Neuronal stem cell (in vitro differentiated cells): ENCODE data around the gene COPS3.
A peak's percentile ranks its signal among the peaks of the same experiment; 100 is the strongest.

Experiments
- DNase-seq: peaks from one replicate; pipeline ENCODE4 v3.0.0-alpha.2; 2013; ENCODE audit warnings: low spot score
- H2AFZ ChIP-seq: one replicate; pipeline ENCODE4 v1.6.1; 2013; ENCODE audit warnings: mild to moderate bottlenecking, low read length, inconsistent platforms
- H2AK5ac ChIP-seq: 2 replicates; pipeline ENCODE4 v1.6.1; 2013; ENCODE audit warnings: low read depth, mild to moderate bottlenecking, inconsistent platforms, low read length, moderate library complexity, mixed read lengths
- H2BK120ac ChIP-seq: 2 replicates; pipeline ENCODE4 v1.6.1; 2013; ENCODE audit warnings: low read depth, mild to moderate bottlenecking, inconsistent platforms, low read length, moderate library complexity, mixed read lengths
- H2BK12ac ChIP-seq: one replicate; pipeline ENCODE4 v1.6.1; 2013; ENCODE audit warnings: low read length, inconsistent platforms
- H2BK15ac ChIP-seq: 2 replicates; pipeline ENCODE4 v1.6.1; 2013; ENCODE audit warnings: mild to moderate bottlenecking, low read length, inconsistent platforms, mixed read lengths
- H2BK5ac ChIP-seq: one replicate; pipeline ENCODE4 v1.6.1; 2013; ENCODE audit warnings: inconsistent platforms, mild to moderate bottlenecking, low read length, moderate library complexity
- H3K14ac ChIP-seq: one replicate; pipeline ENCODE4 v1.6.1; 2013; ENCODE audit warnings: low read length, inconsistent platforms
- H3K18ac ChIP-seq: 2 replicates; pipeline ENCODE4 v1.6.1; 2013; ENCODE audit warnings: low read length, inconsistent platforms
- H3K23ac ChIP-seq: 2 replicates; pipeline ENCODE4 v1.6.1; 2013; ENCODE audit warnings: low read depth, mild to moderate bottlenecking, mixed read lengths, low read length, inconsistent platforms; ENCODE audit not compliant: poor library complexity
- H3K27ac ChIP-seq: replicated peaks from 3 replicates; pipeline ENCODE4 v1.5.1; 2013; ENCODE audit warnings: low read length, inconsistent platforms
- H3K27me3 ChIP-seq, 3 experiments: 2 replicates each; pipeline ENCODE4 v1.6.1; 2013; ENCODE audit warnings: low read length in 3 of 3, mild to moderate bottlenecking in 2 of 3, inconsistent platforms in 1 of 3, low read depth in 1 of 3, mixed read lengths in 1 of 3, moderate library complexity in 1 of 3; ENCODE audit not compliant: control insufficient read depth in 3 of 3, insufficient read depth in 3 of 3
- H3K36me3 ChIP-seq, 2 donors: replicated peaks in 1 of 2; 2 replicates each; pipeline ENCODE4 v1.6.1; 2013; ENCODE audit warnings: low read length in 2 of 2; ENCODE audit not compliant: control insufficient read depth in 2 of 2, insufficient read depth in 2 of 2
- H3K4ac ChIP-seq: 2 replicates; pipeline ENCODE4 v1.6.1; 2013; ENCODE audit warnings: inconsistent platforms, mild to moderate bottlenecking, low read length, moderate library complexity
- H3K4me1 ChIP-seq, 2 donors: 1 replicate in 1 of 2; 2 replicates in 1 of 2; pipeline ENCODE4 v1.6.1; 2013; ENCODE audit warnings: low read length in 2 of 2, low read depth in 1 of 2; ENCODE audit not compliant: control insufficient read depth in 2 of 2, insufficient read depth in 1 of 2
- H3K4me2 ChIP-seq: one replicate; pipeline ENCODE4 v1.6.1; 2013; ENCODE audit warnings: mild to moderate bottlenecking, low read length, inconsistent platforms; ENCODE audit not compliant: insufficient read depth, poor library complexity, severe bottlenecking
- H3K4me3 ChIP-seq, 2 donors: 2 replicates each; pipeline ENCODE4 v1.5.1; 2013; ENCODE audit warnings: low read length in 2 of 2, mild to moderate bottlenecking in 2 of 2, inconsistent platforms in 1 of 2, moderate library complexity in 1 of 2
- H3K79me1 ChIP-seq: one replicate; pipeline ENCODE4 v1.6.1; 2013; ENCODE audit warnings: low read depth, mild to moderate bottlenecking, inconsistent platforms, low read length, moderate library complexity
- H3K9ac ChIP-seq: one replicate; pipeline ENCODE4 v1.6.1; 2013; ENCODE audit warnings: mild to moderate bottlenecking, low read depth, low read length, inconsistent platforms; ENCODE audit not compliant: poor library complexity
- H3K9me3 ChIP-seq, 2 donors: replicated peaks in 1 of 2; 2 replicates each; pipeline versions ENCODE3 to v1.6.1; 2013; ENCODE audit warnings: low read length in 2 of 2, mild to moderate bottlenecking in 2 of 2, inconsistent platforms in 1 of 2, low read depth in 1 of 2, mixed read lengths in 1 of 2, moderate library complexity in 1 of 2; ENCODE audit not compliant: control insufficient read depth in 2 of 2, insufficient read depth in 1 of 2
- H4K8ac ChIP-seq: one replicate; pipeline ENCODE4 v1.6.1; 2013; ENCODE audit warnings: low read depth, mild to moderate bottlenecking, inconsistent platforms, low read length, moderate library complexity
- H4K91ac ChIP-seq: one replicate; pipeline ENCODE4 v1.6.1; 2013; ENCODE audit warnings: low read length, low read depth, mild to moderate bottlenecking, inconsistent platforms; ENCODE audit not compliant: poor library complexity
- WGBS, 2 donors: extraction: QIAGEN DNeasy Blood & Tissue Kit; methylation state at CpG; one replicate each; pipeline ENCODE4 v1.1.7; 2013; ENCODE audit warnings: missing lambda C conversion rate in 2 of 2, mixed read lengths in 1 of 2; ENCODE audit not compliant: insufficient read length in 2 of 2, insufficient replicate concordance in 1 of 2; ENCODE audit errors: extremely low coverage in 2 of 2; 5-methylcytosine and 5-hydroxymethylcytosine counted together

The COPS3 gene

DNA sequence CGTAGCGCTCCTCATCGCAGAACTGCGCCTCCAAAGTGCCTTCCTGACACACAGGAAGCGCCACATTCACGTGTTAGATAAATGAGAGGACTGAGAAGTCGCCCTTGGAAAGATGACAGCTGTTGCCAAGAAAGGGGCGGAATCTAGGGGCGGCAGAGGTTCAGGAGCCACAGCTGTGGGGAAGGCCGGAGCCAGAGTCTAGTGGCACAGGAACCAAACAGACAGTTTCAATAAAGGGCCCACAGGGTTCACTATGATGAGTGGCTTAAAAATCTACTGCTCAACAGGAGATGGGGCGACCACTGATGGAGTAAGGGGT lies 48.8 kb downstream of the COPS3 start:
- H3K18ac ChIP-seq, result peak overlapping the region; percentile 16
- H3K9me3 ChIP-seq, result no peaks in the 10 kb centered on the region
- H2BK120ac ChIP-seq, result no peak overlapping the region
- H3K36me3 ChIP-seq, result peaks cover 35 to 55% of the 10 kb centered on the region in 2 donors
- no peak overlapping the region for H2AK5ac ChIP-seq
- no CpG with 5 or more reads among the region's 11 CpGs for WGBS, 2 donors
- H2BK12ac ChIP-seq, result no peak overlapping the region
- no peak overlapping the region for H4K8ac ChIP-seq
- H2AFZ ChIP-seq, result no peak overlapping the region
- no peak overlapping the region for H3K27ac ChIP-seq
- no peak overlapping the region for H3K4me3 ChIP-seq
- no peak overlapping the region for H2BK5ac ChIP-seq
- H3K23ac ChIP-seq, result no peak overlapping the region
- H3K4me1 ChIP-seq, result peaks cover 7 to 13% of the 10 kb centered on the region in 2 donors
- no peak overlapping the region for H4K91ac ChIP-seq
- no peak overlapping the region for H2BK15ac ChIP-seq
- peaks cover 23% of the 10 kb centered on the region for H3K79me1 ChIP-seq
- no peak overlapping the region for H3K4me2 ChIP-seq
- DNase-seq, result no peak
- no peak overlapping the region for H3K4ac ChIP-seq
- H3K14ac ChIP-seq, result no peak overlapping the region
- H3K9ac ChIP-seq, result no peak overlapping the region
- H3K27me3 ChIP-seq, result no peaks in the 10 kb centered on the region

DNA sequence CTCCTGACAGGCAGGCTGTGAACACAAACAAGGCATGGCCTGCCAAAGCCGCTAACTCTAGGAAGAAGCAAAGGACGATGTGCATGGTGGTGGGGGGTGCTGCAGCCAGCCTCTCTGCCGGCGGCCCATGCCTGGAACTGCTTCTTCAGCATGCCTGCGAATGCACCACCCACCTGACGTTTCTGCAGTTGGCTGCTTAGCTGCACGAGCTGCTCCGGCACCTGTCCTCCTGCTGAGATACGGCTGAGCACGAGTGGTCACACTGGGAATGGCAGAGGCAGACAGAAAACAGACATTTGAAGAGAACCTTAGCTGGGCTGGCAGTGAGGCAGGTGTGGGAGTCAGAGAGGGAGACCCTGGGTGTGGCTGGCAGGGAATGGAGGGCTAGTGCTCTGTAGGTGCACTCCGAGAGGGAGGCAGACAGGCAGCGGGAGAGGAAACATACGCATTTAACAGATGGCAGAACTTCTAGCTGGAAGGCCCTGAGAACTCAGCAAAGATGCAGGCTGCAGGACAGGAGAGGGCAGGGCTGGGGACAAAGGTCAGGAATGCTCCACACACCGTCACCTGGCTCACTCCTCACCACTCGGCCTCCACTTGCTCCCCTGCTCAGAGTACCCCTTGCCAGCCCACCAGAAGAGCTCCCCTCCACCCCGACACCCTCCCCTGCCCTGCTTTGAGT lies 49.3 kb downstream of the COPS3 start:
- peaks cover 7 to 13% of the 10 kb centered on the region in 2 donors for H3K4me1 ChIP-seq
- H4K8ac ChIP-seq, result peak overlapping the region; percentile 57
- no CpG with 5 or more reads among the region's 16 CpGs for WGBS, 2 donors
- DNase-seq, result no peak
- peaks cover 40 to 60% of the 10 kb centered on the region in 2 donors for H3K36me3 ChIP-seq
- no peak overlapping the region for H3K4ac ChIP-seq
- no peak overlapping the region for H2BK15ac ChIP-seq
- peak overlapping the region; percentile 61 for H3K23ac ChIP-seq
- H3K4me2 ChIP-seq, result no peak overlapping the region
- peak overlapping the region; percentile 30 for H3K9ac ChIP-seq
- H3K14ac ChIP-seq, result no peak overlapping the region
- H2BK5ac ChIP-seq, result no peak overlapping the region
- no peak overlapping the region for H2AFZ ChIP-seq
- no peak overlapping the region for H3K4me3 ChIP-seq
- H2BK12ac ChIP-seq, result no peak overlapping the region
- no peak overlapping the region for H4K91ac ChIP-seq
- H3K27ac ChIP-seq, result no peak overlapping the region
- H2BK120ac ChIP-seq, result no peak overlapping the region
- H3K9me3 ChIP-seq, result no peaks in the 10 kb centered on the region
- no peaks in the 10 kb centered on the region for H3K27me3 ChIP-seq
- peak overlapping the region; percentile 16 for H3K18ac ChIP-seq
- H2AK5ac ChIP-seq, result no peak overlapping the region
- peaks cover 21% of the 10 kb centered on the region for H3K79me1 ChIP-seq

DNA sequence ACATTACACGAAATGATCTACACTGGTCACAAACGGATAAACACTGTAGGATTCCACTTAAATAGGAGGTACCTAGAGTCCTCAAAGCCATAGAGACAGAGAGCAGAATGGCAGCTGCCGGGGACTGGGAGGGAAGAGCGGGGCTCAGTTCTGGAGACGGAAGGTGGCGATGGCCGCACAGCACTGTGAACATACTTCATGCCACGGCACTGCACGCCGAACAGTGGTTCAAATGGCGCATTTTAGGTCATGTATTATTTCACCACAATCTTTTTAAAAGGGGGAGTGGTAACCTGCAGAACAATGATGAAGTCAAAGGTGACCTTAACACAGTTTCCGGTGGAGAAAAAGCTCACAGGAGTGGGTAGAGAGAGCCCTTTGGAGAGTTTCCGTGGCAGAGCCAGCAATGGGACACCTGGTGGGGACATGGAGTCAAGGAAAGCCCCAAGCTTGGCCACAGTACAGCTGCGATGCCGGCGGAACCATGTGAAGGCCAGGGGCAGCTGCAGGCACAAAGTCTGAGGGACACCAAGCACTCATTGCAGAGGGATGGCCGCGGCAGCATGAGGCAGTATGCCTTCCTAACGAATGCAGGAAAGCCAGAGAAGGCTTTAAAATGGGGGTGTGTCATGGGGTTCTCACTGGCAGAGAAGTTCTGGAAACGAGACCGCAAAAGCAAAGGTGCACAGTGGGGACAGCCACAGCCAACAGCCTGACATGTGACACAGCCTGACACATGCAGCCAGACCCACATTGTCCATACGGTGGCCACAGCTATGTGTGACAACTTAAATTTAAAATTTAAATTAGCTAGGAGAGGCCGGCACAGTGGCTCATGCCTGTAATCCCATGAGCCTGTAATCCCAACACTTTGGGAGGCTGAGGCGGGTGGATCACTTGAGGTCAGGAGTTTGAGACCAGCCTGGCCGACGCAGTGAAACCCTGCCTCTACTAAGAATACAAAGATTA lies 51.3 kb downstream of the COPS3 start:
- Histone ChIP-seq H2BK120ac (no peak overlapping the region), H3K4me1 (no peaks in the 10 kb centered on the region), H3K79me1 (peaks cover 13% of the 10 kb centered on the region), H3K18ac (no peak overlapping the region), H4K91ac (no peak overlapping the region), H4K8ac (no peak overlapping the region), H2AK5ac (no peak overlapping the region), H3K4ac (no peak overlapping the region), H3K36me3 (peaks cover 56 to 80% of the 10 kb centered on the region in 2 donors), H3K23ac (no peak overlapping the region), H3K27me3 (no peaks in the 10 kb centered on the region), H3K27ac (no peak overlapping the region), H2AFZ (no peak overlapping the region), H2BK12ac (no peak overlapping the region), H3K9ac (peak overlapping the region; percentile 40), H2BK15ac (no peak overlapping the region), H2BK5ac (no peak overlapping the region), H3K4me2 (no peak overlapping the region), H3K4me3 (no peak overlapping the region), H3K14ac (no peak overlapping the region), H3K9me3 (no peaks in the 10 kb centered on the region)
- no CpG with 5 or more reads among the region's 26 CpGs for WGBS, 2 donors
- DNase-seq, result no peak
